PC-3 (cell line): ENCODE results near the gene EZH1. TPM values are rescaled to one million over a fixed set of nuclear protein-coding genes. Genes with fewer than 3 reads are reported as not detected.

Source experiments
- ATAC-seq: fragments of 200-7000 bp; cut with Tn5 transposase; 2 replicates; pipeline ENCODE4 v1.9.1; 2020; ENCODE audit warnings: mild to moderate bottlenecking, moderate library complexity
- BruUV-seq: library from RNA; stranded (reverse); fragments of 400-500 nt; replicated peaks from 2 replicates; lab custom pipeline; 2021; lab: Mats Ljungman, UMichigan
- CTCF ChIA-PET: fragments of 300-600 bp; sonication (Branson Sonifier 250); formaldehyde crosslinking; loops from one replicate; lab custom pipeline; 2022; ENCODE audit warnings: antibody characterized with exemption; lab: Charles Lee
- POLR2A ChIA-PET: fragments of 300-600 bp; sonication (Branson Sonifier 250); formaldehyde crosslinking; loops from one replicate; lab custom pipeline; 2022; ENCODE audit warnings: antibody characterized with exemption; ENCODE audit not compliant: unreplicated experiment; lab: Charles Lee
- DNase-seq: peaks from one replicate; pipeline ENCODE4 v3.0.0-alpha.2; 2015
- H2AFZ ChIP-seq: fragments of 300-600 bp; sonication (generic); 2 replicates; pipeline ENCODE4 v1.6.0; 2016; ENCODE audit warnings: antibody characterized with exemption, low read length
- H3F3A ChIP-seq: fragments of 300-600 bp; sonication (generic); one replicate; pipeline ENCODE4 v1.6.0; 2017; ENCODE audit warnings: antibody characterized with exemption, low read length, control low read depth, mild to moderate bottlenecking; ENCODE audit not compliant: unreplicated experiment
- H3K27ac ChIP-seq: fragments of 300-600 bp; sonication (generic); 2 replicates; pipeline ENCODE4 v1.5.1; 2016; ENCODE audit warnings: mild to moderate bottlenecking, low read length
- H3K27me3 ChIP-seq: fragments of 300-600 bp; sonication (generic); 2 replicates; pipeline ENCODE4 v1.6.1; 2016; ENCODE audit warnings: low read length, mixed read lengths
- H3K36me3 ChIP-seq: fragments of 300-600 bp; sonication (generic); 2 replicates; pipeline ENCODE4 v1.6.1; 2016; ENCODE audit warnings: low read depth, mixed run types, low read length, mixed read lengths
- H3K4me1 ChIP-seq: fragments of 300-600 bp; sonication (generic); 2 replicates; pipeline ENCODE4 v1.5.1; 2016; ENCODE audit warnings: low read length; ENCODE audit not compliant: insufficient read depth
- H3K4me2 ChIP-seq: fragments of 300-600 bp; sonication (generic); 2 replicates; pipeline ENCODE4 v1.6.0; 2016; ENCODE audit warnings: low read length
- H3K4me3 ChIP-seq: fragments of 300-600 bp; sonication (generic); 2 replicates; pipeline ENCODE4 v1.5.1; 2016; ENCODE audit warnings: mild to moderate bottlenecking, low read length, mixed read lengths
- H3K79me2 ChIP-seq: fragments of 300-600 bp; sonication (generic); 2 replicates; pipeline ENCODE4 v1.6.1; 2017; ENCODE audit warnings: low read length, mixed read lengths
- H3K9ac ChIP-seq: fragments of 300-600 bp; sonication (generic); 2 replicates; pipeline ENCODE4 v1.6.0; 2016; ENCODE audit warnings: mild to moderate bottlenecking, low read length
- H3K9me2 ChIP-seq: fragments of 300-600 bp; sonication (generic); replicated peaks from 2 replicates; pipeline ENCODE4 v1.6.1; 2016; ENCODE audit warnings: mixed run types, low read length, mixed read lengths
- H3K9me3 ChIP-seq: fragments of 300-600 bp; sonication (generic); 2 replicates; pipeline ENCODE4 v1.6.1; 2016; ENCODE audit warnings: low read length, mixed read lengths
- H4K20me1 ChIP-seq: fragments of 300-600 bp; sonication (generic); 2 replicates; pipeline ENCODE4 v1.6.1; 2016; ENCODE audit warnings: low read length, mixed read lengths
- CTCF ChIP-seq: fragments of 300-600 bp; sonication (generic); conservative IDR thresholded peaks from 2 replicates; pipeline ENCODE4 v1.5.1; 2017; ENCODE audit warnings: antibody characterized with exemption, low read depth, mild to moderate bottlenecking, low read length
- EZH2 ChIP-seq: fragments of 300-600 bp; sonication (generic); IDR thresholded peaks from one replicate; pipeline ENCODE4 v1.6.1; 2017; ENCODE audit warnings: antibody characterized with exemption, mild to moderate bottlenecking, low read length; ENCODE audit not compliant: unreplicated experiment
- EZH2phosphoT487 ChIP-seq: fragments of 300-600 bp; sonication (generic); IDR thresholded peaks from 2 replicates; pipeline ENCODE4 v1.6.1; 2018; ENCODE audit warnings: mild to moderate bottlenecking, antibody characterized with exemption, low read length, borderline replicate concordance
- intact Hi-C: fragments of 100-400 bp; cut with micrococcal nuclease; formaldehyde crosslinking; loops from 2 replicates; pipeline ENCODE4 v1.9.0; 2023
- total RNA-seq: library from RNA; depleted of rRNA; stranded (reverse); fragments of >200 nt; gene quantifications from 2 replicates; pipeline ENCODE4 v1.2.3, GENCODE V29; 2014

The EZH1 gene
- total RNA-seq, 1 experiment from 2014 or later, result 5.8 TPM

GRCh38 chr17:42750739-42751344 lies 6.0 kb upstream of the EZH1 start:
- no peak for DNase-seq
- Histone ChIP-seq H3K9me2 (no peaks in the 10 kb centered on the region), H3K9ac (no peak overlapping the region), H3K27me3 (no peaks in the 10 kb centered on the region), H3K9me3 (no peaks in the 10 kb centered on the region), H2AFZ (no peak overlapping the region), H3F3A (no peaks in the 10 kb centered on the region), H3K27ac (no peak overlapping the region), H3K4me1 (peaks cover 14% of the 10 kb centered on the region), H3K4me2 (no peak overlapping the region), H3K79me2 (no peaks in the 10 kb centered on the region), H3K36me3 (no peaks in the 10 kb centered on the region), H3K4me3 (no peak overlapping the region), H4K20me1 (no peaks in the 10 kb centered on the region)
- no peak for TF ChIP-seq EZH2phosphoT487
- no peak for TF ChIP-seq CTCF
- TF ChIP-seq EZH2, result no peak
- BruUV-seq, result no TSS peak
- CTCF ChIA-PET, result no interaction called here
- intact Hi-C loops, result no loop called here
- no peak for ATAC-seq
- POLR2A ChIA-PET, result no interaction called here

- Histone ChIP-seq H3K4me1 (peaks cover 7% of the 10 kb centered on the region), H3K9me3 (no peaks in the 10 kb centered on the region), H3K4me2 (no peak overlapping the region), H4K20me1 (no peaks in the 10 kb centered on the region), H3K27me3 (no peaks in the 10 kb centered on the region), H3K9me2 (no peaks in the 10 kb centered on the region), H3K9ac (no peak overlapping the region), H3K36me3 (no peaks in the 10 kb centered on the region), H3K27ac (no peak overlapping the region), H3K4me3 (no peak overlapping the region), H3K79me2 (no peaks in the 10 kb centered on the region), H3F3A (no peaks in the 10 kb centered on the region), H2AFZ (no peak overlapping the region)
- ChIA-PET CTCF (no interaction called here), POLR2A (no interaction called here)
- TF ChIP-seq CTCF (no peak), EZH2 (no peak), EZH2phosphoT487 (no peak)
- no peak for DNase-seq
- ATAC-seq, result no peak
- intact Hi-C loops, result no loop called here
- BruUV-seq, result no TSS peak
Observed at GRCh38 chr17:42748908-42749798, 4.3 kb upstream of the EZH1 start.
